BLaER1 treated with 17β-estradiol and CSF1 and Interleukin-3, amounts not matched to agents 10 nM and 100 nM (cell line): ENCODE results near the gene S100B.

Experiments used
- H3K27ac ChIP-seq, 11 experiments: shearing (Covaris generic); formaldehyde crosslinking; 2 replicates each; pipeline ENCODE4 v1.8.1; 2022
- H3K27me3 ChIP-seq, 11 experiments: shearing (Covaris generic); formaldehyde crosslinking; 2 replicates each; pipeline ENCODE4 v1.8.1; 2022
- H3K36me3 ChIP-seq, 11 experiments: shearing (Covaris generic); formaldehyde crosslinking; 2 replicates each; pipeline ENCODE4 v1.8.1; 2022
- H3K4me1 ChIP-seq, 10 experiments: shearing (Covaris generic); formaldehyde crosslinking; 2 replicates each; pipeline ENCODE4 v1.8.1; 2022
- H3K4me2 ChIP-seq, 11 experiments: shearing (Covaris generic); formaldehyde crosslinking; 2 replicates each; pipeline ENCODE4 v1.8.1; 2022
- H3K4me3 ChIP-seq, 10 experiments: shearing (Covaris generic); formaldehyde crosslinking; 2 replicates each; pipeline ENCODE4 v1.8.1; 2022
- H3K9ac ChIP-seq, 11 experiments: shearing (Covaris generic); formaldehyde crosslinking; 2 replicates each; pipeline ENCODE4 v1.8.1; 2022
- H3K9me3 ChIP-seq, 11 experiments: shearing (Covaris generic); formaldehyde crosslinking; replicated peaks in 1 of 11; 2 replicates each; pipeline ENCODE4 v1.8.1; 2022
- H4K20me1 ChIP-seq, 11 experiments: shearing (Covaris generic); formaldehyde crosslinking; 2 replicates each; pipeline ENCODE4 v1.8.1; 2022
- Cebpa-rat ChIP-seq, 11 experiments: shearing (Covaris generic); IDR thresholded peaks; 2 replicates each; pipeline ENCODE4 v1.8.1; 2022

The S100B gene

GRCh38 chr21:46567348-46567747 lies 37.5 kb downstream of the S100B start:
- Histone ChIP-seq H4K20me1 (no peaks in the 10 kb centered on the region; a peak in 1 of 22 replicates), H3K4me1 (peaks cover 0 to 30% (median 0%) of the 10 kb centered on the region in 10 experiments; a peak in 4 of 20 replicates), H3K27me3 (no peaks in the 10 kb centered on the region), H3K27ac (no peak overlapping the region), H3K4me3 (no peak overlapping the region), H3K9me3 (peaks cover 11 to 19% (median 13%) of the 10 kb centered on the region in 11 experiments), H3K9ac (no peak overlapping the region), H3K36me3 (peaks cover 73 to 100% (median 84%) of the 10 kb centered on the region in 11 experiments), H3K4me2 (peak overlapping the region in 2 of 11 experiments; percentile 6 to 35; a peak in 3 of 22 replicates)
- no peak for TF ChIP-seq Cebpa-rat (IDR thresholded peaks at IDR 0.05)

GRCh38 chr21:46564391-46564790 lies 40.5 kb downstream of the S100B start:
- H3K9me3 ChIP-seq = no peaks in the 10 kb centered on the region
- H3K9ac ChIP-seq = no peak overlapping the region
- peaks cover 62 to 96% (median 84%) of the 10 kb centered on the region in 11 experiments for H3K36me3 ChIP-seq
- H3K27me3 ChIP-seq = no peaks in the 10 kb centered on the region
- H3K4me3 ChIP-seq = no peak overlapping the region
- no peaks in the 10 kb centered on the region; a peak in 1 of 22 replicates for H4K20me1 ChIP-seq
- peaks cover 14 to 28% (median 21%) of the 10 kb centered on the region in 10 experiments for H3K4me1 ChIP-seq
- no peak overlapping the region for H3K27ac ChIP-seq
- H3K4me2 ChIP-seq = no peak overlapping the region
- TF ChIP-seq Cebpa-rat (IDR thresholded peaks at IDR 0.05) = no peak

GRCh38 chr21:46562964-46563607 lies 41.8 kb downstream of the S100B start:
- H3K4me1 ChIP-seq = peaks cover 22 to 35% (median 29%) of the 10 kb centered on the region in 10 experiments
- H3K36me3 ChIP-seq = peaks cover 57 to 97% (median 78%) of the 10 kb centered on the region in 11 experiments
- no peaks in the 10 kb centered on the region; a peak in 1 of 22 replicates for H4K20me1 ChIP-seq
- no peak overlapping the region for H3K4me3 ChIP-seq
- no peak overlapping the region for H3K4me2 ChIP-seq
- no peaks in the 10 kb centered on the region for H3K27me3 ChIP-seq
- TF ChIP-seq Cebpa-rat (IDR thresholded peaks at IDR 0.05) = no peak
- H3K9ac ChIP-seq = no peak overlapping the region
- no peak overlapping the region for H3K27ac ChIP-seq
- H3K9me3 ChIP-seq = no peaks in the 10 kb centered on the region

DNA sequence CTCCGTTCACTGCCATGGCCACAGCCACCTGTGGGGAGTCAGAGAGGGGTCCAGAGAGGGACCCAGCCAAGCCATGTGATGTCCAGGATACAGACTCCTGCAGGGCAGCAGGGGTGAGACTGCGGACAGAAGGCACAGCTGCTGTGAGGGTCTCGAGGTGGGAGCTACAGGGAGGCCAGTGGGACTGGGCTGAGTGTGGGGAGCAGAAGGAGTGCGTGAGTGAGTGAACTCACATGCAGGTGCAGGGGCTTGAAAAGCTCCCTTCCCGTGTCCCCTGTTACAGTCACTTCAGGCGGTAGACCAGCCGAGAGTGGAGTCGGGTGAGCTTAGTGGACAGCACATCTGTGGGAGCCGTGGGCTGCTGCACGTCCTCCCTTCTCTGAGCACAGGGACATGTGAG lies 42.4 kb downstream of the S100B start:
- Histone ChIP-seq H3K36me3 (peaks cover 53 to 98% (median 78%) of the 10 kb centered on the region in 11 experiments), H3K4me3 (no peak overlapping the region), H3K9me3 (no peaks in the 10 kb centered on the region), H3K4me2 (no peak overlapping the region), H3K27ac (no peak overlapping the region), H3K9ac (no peak overlapping the region), H4K20me1 (no peaks in the 10 kb centered on the region; a peak in 1 of 22 replicates), H3K4me1 (peaks cover 22 to 33% (median 29%) of the 10 kb centered on the region in 10 experiments), H3K27me3 (no peaks in the 10 kb centered on the region)
- no peak for TF ChIP-seq Cebpa-rat (IDR thresholded peaks at IDR 0.05)

- Histone ChIP-seq H3K9ac (no peak overlapping the region), H3K36me3 (peaks cover 52 to 98% (median 78%) of the 10 kb centered on the region in 11 experiments), H3K27me3 (no peaks in the 10 kb centered on the region), H4K20me1 (no peaks in the 10 kb centered on the region; a peak in 2 of 22 replicates), H3K4me2 (peak overlapping the region in 4 of 11 experiments; percentile 76 to 89 (median 85); a peak in 7 of 22 replicates), H3K4me3 (no peak overlapping the region), H3K9me3 (no peaks in the 10 kb centered on the region), H3K4me1 (peaks cover 21 to 35% (median 29%) of the 10 kb centered on the region in 10 experiments), H3K27ac (no peak overlapping the region)
- TF ChIP-seq Cebpa-rat (IDR thresholded peaks at IDR 0.05) = no peak
Observed at GRCh38 chr21:46561445-46562090, 43.3 kb downstream of the S100B start.

GRCh38 chr21:46560568-46561444 lies 44.1 kb downstream of the S100B start:
- H3K4me3 ChIP-seq = no peak overlapping the region
- peak overlapping the region in 2 of 11 experiments; percentile 26 to 68; a peak in 4 of 22 replicates for H3K9ac ChIP-seq
- peak overlapping the region in 4 of 11 experiments; percentile 43 to 73 (median 66); a peak in 6 of 22 replicates for H3K27ac ChIP-seq
- no peaks in the 10 kb centered on the region for H3K9me3 ChIP-seq
- peak overlapping the region in 8 of 11 experiments; percentile 73 to 89 (median 80); a peak in 16 of 22 replicates for H3K4me2 ChIP-seq
- peaks cover 21 to 35% (median 29%) of the 10 kb centered on the region in 10 experiments for H3K4me1 ChIP-seq
- H3K27me3 ChIP-seq = no peaks in the 10 kb centered on the region
- no peak for TF ChIP-seq Cebpa-rat (IDR thresholded peaks at IDR 0.05)
- no peaks in the 10 kb centered on the region; a peak in 2 of 22 replicates for H4K20me1 ChIP-seq
- H3K36me3 ChIP-seq = peaks cover 51 to 98% (median 77%) of the 10 kb centered on the region in 11 experiments

DNA sequence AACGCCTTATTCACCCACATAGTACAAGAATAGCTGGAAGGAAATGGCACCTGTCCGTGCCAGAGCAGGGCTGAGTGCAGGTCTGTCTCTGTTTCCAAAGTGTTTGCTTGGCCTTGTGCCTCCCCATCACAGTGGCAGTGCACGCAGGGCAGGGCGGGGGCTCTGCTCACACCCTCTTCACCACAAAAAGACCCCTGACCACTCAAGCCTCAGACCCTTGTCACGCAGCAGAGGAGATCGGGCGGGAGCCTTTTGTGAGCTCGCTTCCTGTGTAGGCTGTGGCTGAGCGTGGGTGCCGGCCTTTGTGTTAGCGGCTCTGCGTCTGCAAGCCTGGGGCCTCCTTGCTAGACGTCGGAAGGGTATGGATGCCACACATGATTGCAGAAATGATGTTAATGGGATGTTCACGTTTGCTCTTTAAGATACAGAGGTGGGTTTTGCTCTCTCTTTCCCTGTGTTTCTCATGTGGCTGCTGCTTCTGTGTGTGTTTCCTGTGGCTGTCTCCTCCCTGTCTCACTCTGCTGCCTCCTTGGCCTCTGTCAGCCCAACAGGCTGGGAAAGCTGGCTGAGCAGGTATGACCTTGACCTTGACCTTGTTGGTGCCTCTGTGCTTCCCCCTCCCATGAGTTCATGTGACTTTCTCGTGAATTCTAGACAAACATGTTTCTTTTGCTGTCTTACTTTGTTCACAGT lies 45.4 kb downstream of the S100B start:
- H3K4me3 ChIP-seq = peak overlapping the region in 1 of 10 experiments; percentile 26; a peak in 1 of 20 replicates
- H3K9ac ChIP-seq = peak overlapping the region; percentile 7 to 68 (median 60); a peak in 17 of 22 replicates
- H3K36me3 ChIP-seq = peaks cover 51 to 96% (median 74%) of the 10 kb centered on the region in 11 experiments
- no peaks in the 10 kb centered on the region for H3K27me3 ChIP-seq
- TF ChIP-seq Cebpa-rat (IDR thresholded peaks at IDR 0.05) = no peak
- peak overlapping the region; percentile 67 to 89 (median 76) for H3K4me2 ChIP-seq
- H3K4me1 ChIP-seq = peaks cover 21 to 35% (median 29%) of the 10 kb centered on the region in 10 experiments
- H4K20me1 ChIP-seq = no peaks in the 10 kb centered on the region; a peak in 3 of 22 replicates
- H3K9me3 ChIP-seq = no peaks in the 10 kb centered on the region
- peak overlapping the region in 10 of 11 experiments; percentile 0 to 73 (median 56); a peak in 17 of 22 replicates for H3K27ac ChIP-seq

DNA sequence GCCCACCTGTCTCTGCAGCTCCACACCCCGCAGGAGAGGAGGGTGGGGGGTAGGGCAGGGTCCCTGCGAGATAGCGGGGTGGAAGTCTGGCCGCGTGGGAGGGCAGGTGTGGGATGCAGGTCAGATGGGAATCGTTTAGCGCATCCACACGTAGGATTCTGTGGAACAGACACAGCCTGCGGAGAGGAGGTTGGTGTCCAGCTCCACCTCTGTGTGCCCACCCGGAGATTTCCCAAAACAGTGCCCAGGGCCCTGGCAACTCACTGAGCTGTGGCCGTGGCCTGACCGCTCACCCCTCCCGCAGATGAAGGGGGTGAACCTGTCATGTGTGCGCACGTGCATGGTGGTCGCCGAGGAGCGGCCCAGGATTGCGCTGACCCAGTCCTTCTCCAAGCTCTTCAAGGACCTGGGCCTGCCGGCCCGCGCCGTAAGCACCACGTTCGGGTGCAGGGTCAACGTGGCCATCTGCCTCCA lies 46.9 kb downstream of the S100B start:
- peaks cover 51 to 96% (median 74%) of the 10 kb centered on the region in 11 experiments for H3K36me3 ChIP-seq
- no peak overlapping the region for H3K4me3 ChIP-seq
- no peak for TF ChIP-seq Cebpa-rat (IDR thresholded peaks at IDR 0.05)
- H3K4me2 ChIP-seq = no peak overlapping the region
- H3K27ac ChIP-seq = no peak overlapping the region
- no peaks in the 10 kb centered on the region for H3K27me3 ChIP-seq
- H3K9me3 ChIP-seq = no peaks in the 10 kb centered on the region
- no peak overlapping the region for H3K9ac ChIP-seq
- peaks cover 18 to 35% (median 29%) of the 10 kb centered on the region in 10 experiments for H3K4me1 ChIP-seq
- H4K20me1 ChIP-seq = no peaks in the 10 kb centered on the region; a peak in 3 of 22 replicates
